GM13977 (cell line): ENCODE measurements around the gene GHRHR.

ENCODE experiments used
- DNase-seq: peaks from one replicate; pipeline ENCODE4 v3.0.0; 2012; ENCODE audit warnings: low spot score
- in situ Hi-C: fragments of 300-500 bp; cut with MboI; formaldehyde crosslinking; loops from one replicate; pipeline ENCODE4 v1.12.0; 2022; ENCODE audit warnings: low sequenced_read_pairs, low pct_unique_long_range_greater_than_20kb, mixed read lengths, inconsistent platforms; ENCODE audit not compliant: unreplicated experiment
- TF ChIP-seq, protein P1 (sequence below): IDR thresholded peaks from 2 replicates; pipeline ENCODE4 v1.5.1; 2012; ENCODE audit warnings: mild to moderate bottlenecking, control low read depth; ENCODE audit not compliant: insufficient read depth; ENCODE audit errors: extremely low read depth, missing control alignments

Gene GHRHR

DNA sequence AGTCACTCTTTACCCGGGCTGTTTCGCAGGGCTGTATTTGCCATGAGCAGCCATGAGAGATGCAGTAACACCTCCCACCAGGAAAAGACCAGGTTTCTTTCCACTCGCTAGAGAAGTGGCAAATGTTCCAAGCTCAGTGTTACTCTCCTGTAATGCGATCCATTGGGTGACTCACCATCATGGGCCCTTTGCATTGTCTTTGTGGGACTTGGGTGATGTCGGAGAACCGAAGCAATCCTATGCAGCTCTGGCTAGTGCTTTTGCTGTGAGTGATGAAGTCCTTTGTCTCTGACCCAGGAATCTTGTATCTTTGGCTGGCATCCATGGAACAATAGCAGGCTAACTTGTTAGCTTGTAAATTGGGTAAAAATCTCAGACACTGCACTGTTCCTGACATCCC, 40.0 kb downstream of the GHRHR start:
- DNase-seq, result no peak
- in situ Hi-C loops, result no loop called here
- TF ChIP-seq, protein P1, sequence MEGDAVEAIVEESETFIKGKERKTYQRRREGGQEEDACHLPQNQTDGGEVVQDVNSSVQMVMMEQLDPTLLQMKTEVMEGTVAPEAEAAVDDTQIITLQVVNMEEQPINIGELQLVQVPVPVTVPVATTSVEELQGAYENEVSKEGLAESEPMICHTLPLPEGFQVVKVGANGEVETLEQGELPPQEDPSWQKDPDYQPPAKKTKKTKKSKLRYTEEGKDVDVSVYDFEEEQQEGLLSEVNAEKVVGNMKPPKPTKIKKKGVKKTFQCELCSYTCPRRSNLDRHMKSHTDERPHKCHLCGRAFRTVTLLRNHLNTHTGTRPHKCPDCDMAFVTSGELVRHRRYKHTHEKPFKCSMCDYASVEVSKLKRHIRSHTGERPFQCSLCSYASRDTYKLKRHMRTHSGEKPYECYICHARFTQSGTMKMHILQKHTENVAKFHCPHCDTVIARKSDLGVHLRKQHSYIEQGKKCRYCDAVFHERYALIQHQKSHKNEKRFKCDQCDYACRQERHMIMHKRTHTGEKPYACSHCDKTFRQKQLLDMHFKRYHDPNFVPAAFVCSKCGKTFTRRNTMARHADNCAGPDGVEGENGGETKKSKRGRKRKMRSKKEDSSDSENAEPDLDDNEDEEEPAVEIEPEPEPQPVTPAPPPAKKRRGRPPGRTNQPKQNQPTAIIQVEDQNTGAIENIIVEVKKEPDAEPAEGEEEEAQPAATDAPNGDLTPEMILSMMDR, result no peak

DNA sequence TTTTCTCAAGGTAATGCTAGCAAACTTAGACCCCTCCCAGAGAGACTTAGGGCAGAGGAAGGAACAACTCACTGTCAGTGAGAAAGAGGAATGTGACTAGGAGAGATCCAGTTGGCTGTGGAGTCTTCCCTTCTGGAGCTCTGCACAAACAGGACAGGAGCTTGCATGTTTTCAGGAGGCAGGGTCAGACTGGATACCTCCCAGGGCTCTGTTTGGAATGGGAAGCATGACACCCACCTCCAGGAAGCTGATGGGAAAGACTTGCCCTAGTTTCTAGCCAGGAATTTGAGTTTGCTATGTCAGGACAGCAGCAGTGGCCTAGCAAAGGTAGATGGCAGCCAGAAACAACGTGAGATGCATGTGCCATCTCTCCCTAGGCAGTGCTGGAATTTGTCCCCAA, 40.6 kb downstream of the GHRHR start:
- in situ Hi-C loops, result no loop called here

DNA sequence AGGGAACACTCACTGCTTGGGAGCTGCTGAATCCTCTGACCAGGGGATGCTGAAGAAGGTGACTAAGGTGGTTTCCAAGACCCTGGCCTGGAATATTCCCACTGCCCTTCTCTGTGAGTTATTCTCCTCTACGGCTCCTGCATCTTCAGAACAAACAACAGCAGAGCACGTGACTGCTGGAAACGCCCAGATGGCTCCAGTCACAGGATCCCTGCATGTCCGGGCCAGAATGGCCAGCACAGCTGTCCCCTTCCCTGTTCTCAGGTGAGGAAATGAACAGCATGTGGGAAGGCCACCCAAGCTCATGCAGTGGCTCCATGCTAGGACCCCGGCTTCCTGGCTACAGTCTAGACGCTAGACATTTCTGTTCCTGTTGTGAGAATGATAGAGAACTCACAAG, 43.1 kb downstream of the GHRHR start:
- no peak for DNase-seq
- in situ Hi-C loops, result no loop called here
- TF ChIP-seq, protein P1, result no peak

More for the DNA sequence above, 40.6 kb downstream of the GHRHR start:
- TF ChIP-seq, protein P1, result no peak
- no peak for DNase-seq

DNA sequence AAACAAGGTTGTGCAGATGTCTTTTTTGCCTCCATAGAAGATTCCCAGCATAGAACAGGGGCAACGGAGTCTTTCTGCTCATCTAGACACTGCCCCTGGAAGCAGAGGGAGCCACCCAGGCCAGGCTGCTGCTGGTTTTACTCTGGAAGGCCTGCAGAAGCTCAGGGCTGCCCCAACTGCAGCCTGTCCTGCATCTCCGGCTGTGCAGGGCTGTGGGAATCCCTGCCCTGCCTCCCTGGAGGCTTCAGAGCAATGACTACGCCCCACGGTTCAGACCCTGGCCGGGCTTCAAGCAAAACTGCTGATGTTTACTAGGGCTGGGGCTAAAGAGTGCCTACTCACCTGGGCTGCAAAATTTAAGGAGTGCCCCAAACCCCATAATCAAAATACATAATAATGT, 43.9 kb downstream of the GHRHR start:
- TF ChIP-seq, protein P1, result no peak
- DNase-seq, result no peak
- in situ Hi-C loops, result no loop called here

DNA sequence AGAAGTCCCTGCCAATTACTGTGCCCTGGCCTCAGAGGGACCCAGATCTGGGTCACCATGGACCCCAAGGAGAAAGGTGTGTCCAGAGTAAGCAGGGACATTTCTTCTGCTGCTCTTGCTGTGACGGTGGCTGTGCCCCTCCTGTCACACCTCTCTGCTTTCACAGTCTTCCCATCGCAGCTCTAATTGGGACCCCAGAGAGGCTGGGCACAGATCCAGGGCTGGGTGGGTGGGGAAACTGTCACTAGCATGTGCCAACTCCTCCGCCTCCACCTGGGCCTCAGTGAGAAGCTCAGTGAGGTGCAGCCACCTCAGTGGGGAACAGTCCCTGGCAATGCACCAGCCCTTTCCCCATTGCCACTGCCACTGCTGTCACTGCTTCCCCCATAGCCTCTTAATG, 51.1 kb downstream of the GHRHR start:
- TF ChIP-seq, protein P1, result no peak
- DNase-seq, result no peak
- in situ Hi-C loops, result no loop called here

DNA sequence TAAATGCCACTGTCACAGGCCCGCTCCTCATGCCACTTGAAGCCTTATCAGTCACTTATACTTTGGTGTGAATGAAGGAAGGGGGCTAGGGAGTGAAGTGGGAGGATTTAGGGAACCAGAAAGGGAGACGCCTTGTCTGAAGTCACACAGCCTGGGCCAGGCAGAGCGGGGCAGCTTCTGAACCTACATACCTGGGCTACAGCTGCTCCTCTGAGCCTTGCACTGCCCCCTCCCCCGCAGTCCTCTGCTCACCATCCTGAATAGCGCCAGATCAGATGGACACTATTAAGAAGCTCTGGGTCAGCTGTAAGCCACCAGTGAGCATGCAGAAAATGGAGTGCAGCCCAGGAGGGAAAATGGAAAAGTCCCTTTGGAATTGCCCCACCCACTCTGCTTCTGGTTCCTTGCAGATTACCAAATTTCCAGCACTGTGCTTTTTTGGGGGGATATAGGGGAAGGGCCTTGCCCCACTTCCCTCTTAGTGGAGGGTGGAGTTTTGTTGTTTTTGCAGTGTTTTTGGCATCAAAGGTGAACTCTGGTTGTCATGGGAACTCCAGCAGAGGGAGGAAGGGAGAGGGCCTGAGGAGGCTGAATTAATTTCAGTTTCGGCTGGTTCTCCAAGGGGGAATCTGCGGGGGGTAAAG, 53.4 kb downstream of the GHRHR start:
- no peak for DNase-seq
- in situ Hi-C loops, result no loop called here
- TF ChIP-seq, protein P1, result no peak
